IPS DF 4.7 (cell line): Measurements from ENCODE around the gene SMYD3.

Experiments used
- DNase-seq: peaks from one replicate; pipeline ENCODE4 v3.0.0-alpha.2; 2013; ENCODE audit warnings: low spot score; ENCODE audit errors: extremely low read depth

SMYD3 gene

GRCh38 chr1:246516126-246516525 is 9.0 kb upstream of the SMYD3 start:
- no peak for DNase-seq

- no peak for DNase-seq
These were observed 8.4 kb upstream of the SMYD3 start for GRCh38 chr1:246515390-246516005.

GRCh38 chr1:246513619-246514343 is 6.7 kb upstream of the SMYD3 start:
- no peak for DNase-seq

- no peak for DNase-seq
These were observed 6.0 kb upstream of the SMYD3 start for GRCh38 chr1:246513041-246513440.

GRCh38 chr1:246512635-246513034 is 5.6 kb upstream of the SMYD3 start:
- DNase-seq = no peak

GRCh38 chr1:246512230-246512629 is 5.2 kb upstream of the SMYD3 start:
- DNase-seq = no peak

- no peak for DNase-seq
These were observed 4.1 kb upstream of the SMYD3 start for GRCh38 chr1:246511203-246511602.

- no peak for DNase-seq
These were observed 3.3 kb upstream of the SMYD3 start for GRCh38 chr1:246510147-246511030.

- DNase-seq = no peak
These were observed 2.0 kb upstream of the SMYD3 start for GRCh38 chr1:246508897-246509688.

- DNase-seq = no peak
These were observed 759 bp downstream of the SMYD3 start for GRCh38 chr1:246506367-246506673.

GRCh38 chr1:246503341-246503740 is 3.7 kb downstream of the SMYD3 start:
- no peak for DNase-seq

GRCh38 chr1:246497331-246497915 is 9.7 kb downstream of the SMYD3 start:
- DNase-seq = no peak

- DNase-seq = peak; percentile 36
These were observed 14.4 kb downstream of the SMYD3 start for GRCh38 chr1:246492611-246493245.

- no peak for DNase-seq
These were observed 15.5 kb downstream of the SMYD3 start for GRCh38 chr1:246491551-246492053.

GRCh38 chr1:246488674-246489073 is 18.4 kb downstream of the SMYD3 start:
- DNase-seq = no peak

- DNase-seq = no peak
These were observed 23.5 kb downstream of the SMYD3 start for GRCh38 chr1:246483569-246483933.

GRCh38 chr1:246482805-246483568 is 24.1 kb downstream of the SMYD3 start:
- DNase-seq = no peak

GRCh38 chr1:246479061-246479460 is 28.0 kb downstream of the SMYD3 start:
- DNase-seq = no peak

GRCh38 chr1:246477634-246478033 is 29.4 kb downstream of the SMYD3 start:
- DNase-seq = no peak

GRCh38 chr1:246476771-246477170 is 30.3 kb downstream of the SMYD3 start:
- no peak for DNase-seq
